Measurements from ENCODE around the gene SLC6A19.
"Not testable (repeated sequence)": the region's sequence is repeated elsewhere in the genome, so short reads cannot be mapped to it uniquely, and the experiment has no call there.

SLC6A19 gene

DNA sequence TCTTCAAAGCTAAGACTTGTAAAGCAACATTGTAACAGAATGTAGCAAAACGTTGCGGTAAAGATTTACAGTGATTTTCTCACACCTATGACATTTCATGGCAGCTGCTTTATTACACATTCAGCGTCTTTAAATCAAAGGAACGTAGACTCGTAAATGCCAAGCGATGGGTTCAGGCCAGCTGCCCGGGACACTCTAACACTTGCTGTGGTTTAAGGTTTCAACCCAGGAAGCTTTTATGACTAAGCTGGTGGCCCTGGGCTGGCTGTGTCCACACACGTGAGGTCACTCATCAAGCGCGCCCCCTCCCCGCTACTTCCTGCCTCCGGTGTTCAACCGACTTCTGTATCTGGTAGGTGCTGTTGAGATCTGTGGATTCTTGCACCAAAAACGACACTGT is 26.3 kb downstream of the SLC6A19 start:
- in situ Hi-C loops (cut with MboI; ENCODE audit: low pct_unique_long_range_greater_than_20kb, low sequenced_read_pairs) = no loop called here
- no peak for DNase-seq

DNA sequence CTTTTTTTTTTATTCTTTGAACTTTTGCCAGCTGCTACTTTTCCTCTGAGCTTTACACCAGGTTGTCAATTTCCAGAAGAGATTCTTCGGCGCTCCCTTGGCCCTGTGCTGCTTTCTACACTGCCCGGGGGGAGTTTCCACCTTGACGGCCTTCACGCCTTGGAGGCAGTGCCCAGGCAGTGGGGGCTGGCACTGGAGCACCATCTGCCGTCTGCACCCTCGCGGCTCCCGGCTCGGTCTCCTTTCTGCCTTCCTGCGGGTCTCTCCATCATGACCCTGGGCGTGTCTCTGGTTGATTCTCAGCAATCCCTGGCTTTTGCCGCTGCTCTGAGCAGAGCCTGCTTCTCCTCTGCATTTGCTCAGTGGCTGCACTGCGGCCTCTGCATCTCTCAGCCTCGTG is 26.7 kb downstream of the SLC6A19 start:
- DNase-seq = no peak
- in situ Hi-C loops (cut with MboI; ENCODE audit: low pct_unique_long_range_greater_than_20kb, low sequenced_read_pairs) = no loop called here

DNA sequence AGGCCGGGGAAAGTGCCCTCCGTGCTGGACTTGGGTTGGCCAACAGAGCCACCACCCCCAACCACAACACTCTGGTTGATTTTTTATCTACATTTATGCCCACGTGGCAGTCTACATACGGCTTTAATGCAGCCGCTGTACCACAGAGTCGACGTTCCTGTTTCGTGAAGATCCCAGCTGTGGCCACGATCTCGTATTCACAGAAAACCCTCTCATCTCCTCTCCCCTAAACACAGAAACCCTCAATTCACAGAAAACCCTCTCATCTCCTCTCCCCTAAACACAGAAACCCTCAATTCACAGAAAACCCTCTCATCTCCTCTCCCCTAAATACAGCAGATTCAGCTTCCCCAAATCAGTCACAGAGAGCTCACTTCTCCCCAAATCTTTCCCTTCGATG is 27.6 kb downstream of the SLC6A19 start:
- DNase-seq; in situ Hi-C loops (cut with MboI; ENCODE audit: low pct_unique_long_range_greater_than_20kb, low sequenced_read_pairs): not testable (repeated sequence)

DNA sequence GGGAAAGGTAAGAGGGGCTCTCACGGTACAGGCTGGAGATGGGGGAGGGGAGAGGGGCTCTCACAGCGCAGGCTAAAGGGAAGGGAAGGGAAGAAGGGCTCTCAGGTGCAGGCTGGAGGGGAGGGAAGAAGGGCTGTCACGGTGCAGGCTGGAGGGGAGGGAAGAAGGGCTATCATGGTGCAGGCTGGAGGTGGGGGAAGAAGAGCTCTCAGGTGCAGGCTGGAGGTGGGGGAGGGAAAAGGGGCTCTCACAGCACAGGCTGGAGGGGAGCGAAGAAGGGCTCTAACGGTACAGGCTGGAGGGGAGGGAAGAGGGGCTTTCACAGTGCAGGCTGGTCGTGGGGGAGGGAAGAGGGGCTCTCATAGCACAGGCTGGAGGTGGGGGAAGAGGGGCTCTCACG is 28.4 kb downstream of the SLC6A19 start:
- in situ Hi-C loops (cut with MboI; ENCODE audit: low pct_unique_long_range_greater_than_20kb, low sequenced_read_pairs) = no loop called here
- DNase-seq = no peak

DNA sequence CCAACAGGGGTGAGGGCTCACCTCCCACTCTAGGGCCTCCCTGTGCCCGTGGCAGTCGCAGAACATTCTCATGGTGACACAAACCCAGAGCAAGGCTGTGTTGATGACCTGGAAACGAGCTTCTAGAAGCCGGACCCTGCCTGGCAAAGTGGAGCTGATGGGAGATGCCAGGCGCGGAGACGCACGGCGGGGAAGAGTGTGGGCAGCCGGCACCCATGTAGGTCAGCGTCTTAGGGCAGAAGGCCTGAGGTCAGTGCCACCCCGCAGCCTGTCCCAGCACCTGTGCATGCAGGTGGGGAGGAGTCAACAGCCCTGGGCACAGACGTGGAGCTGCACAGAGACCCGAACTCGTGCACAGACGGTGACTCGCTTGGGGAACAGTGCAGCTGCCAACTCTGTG is 29.2 kb downstream of the SLC6A19 start:
- in situ Hi-C loops (cut with MboI; ENCODE audit: low pct_unique_long_range_greater_than_20kb, low sequenced_read_pairs) = no loop called here
- no peak for DNase-seq

DNA sequence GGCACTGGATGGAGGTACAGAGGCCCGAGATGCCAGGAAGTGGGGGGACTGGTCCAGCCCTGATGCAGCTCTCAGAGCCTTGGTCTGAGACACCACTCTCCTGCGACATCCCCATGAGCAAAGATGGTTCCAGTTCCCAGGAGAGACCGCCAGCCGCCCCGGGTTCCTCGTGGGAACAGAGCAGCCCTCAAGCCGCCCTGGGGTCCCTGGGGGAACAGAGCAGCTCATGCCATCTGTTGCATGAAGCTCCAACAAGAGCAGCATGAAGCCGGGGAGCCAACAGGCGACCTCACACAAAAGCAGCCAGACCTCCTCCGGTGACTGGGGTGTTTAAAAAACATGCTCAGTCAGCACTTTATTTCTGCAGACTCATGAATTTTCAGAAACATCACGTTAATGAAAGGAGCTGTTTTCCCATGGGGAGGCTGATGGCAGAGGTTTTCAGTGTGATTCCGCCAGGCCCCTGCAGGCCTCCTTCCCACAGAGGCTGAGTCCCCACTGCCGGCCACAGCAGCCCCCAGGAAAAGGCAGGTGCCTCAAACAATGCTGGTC is 30.0 kb downstream of the SLC6A19 start:
- in situ Hi-C loops (cut with MboI; ENCODE audit: low pct_unique_long_range_greater_than_20kb, low sequenced_read_pairs) = no loop called here
- DNase-seq = no peak

DNA sequence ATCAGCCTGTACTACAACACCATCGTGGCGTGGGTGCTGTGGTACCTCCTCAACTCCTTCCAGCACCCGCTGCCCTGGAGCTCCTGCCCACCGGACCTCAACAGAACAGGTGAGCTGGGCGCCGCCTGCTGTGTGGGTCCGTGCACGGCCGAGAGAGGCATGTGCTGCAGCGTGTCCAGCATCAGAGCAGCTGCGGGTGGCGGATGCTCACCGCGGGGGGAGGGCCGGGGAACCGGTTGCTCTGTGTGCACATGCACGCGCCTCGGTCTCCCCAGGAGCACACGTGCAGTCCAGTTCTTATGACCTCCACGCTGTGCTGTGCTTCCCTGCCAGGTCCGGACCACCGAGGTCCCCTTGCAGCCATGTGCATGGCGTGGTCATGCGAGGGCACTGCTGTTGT is 31.4 kb downstream of the SLC6A19 start:
- in situ Hi-C loops (cut with MboI; ENCODE audit: low pct_unique_long_range_greater_than_20kb, low sequenced_read_pairs) = no loop called here
- DNase-seq = no peak

DNA sequence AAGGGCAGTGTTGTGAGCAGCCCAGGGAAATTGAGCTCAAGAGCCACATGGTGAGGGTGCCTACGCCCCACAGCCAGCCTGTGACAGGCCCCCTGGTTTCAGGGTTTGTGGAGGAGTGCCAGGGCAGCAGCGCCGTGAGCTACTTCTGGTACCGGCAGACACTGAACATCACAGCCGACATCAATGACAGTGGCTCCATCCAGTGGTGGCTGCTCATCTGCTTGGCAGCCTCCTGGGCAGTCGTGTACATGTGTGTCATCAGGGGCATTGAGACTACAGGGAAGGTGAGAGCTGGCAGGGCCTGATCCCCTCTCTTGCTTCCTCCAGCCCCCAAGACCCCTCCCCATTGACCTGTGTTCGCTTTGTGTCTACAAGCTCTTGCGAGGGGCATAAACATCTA is 34.0 kb downstream of the SLC6A19 start:
- in situ Hi-C loops (cut with MboI; ENCODE audit: low pct_unique_long_range_greater_than_20kb, low sequenced_read_pairs) = no loop called here

DNA sequence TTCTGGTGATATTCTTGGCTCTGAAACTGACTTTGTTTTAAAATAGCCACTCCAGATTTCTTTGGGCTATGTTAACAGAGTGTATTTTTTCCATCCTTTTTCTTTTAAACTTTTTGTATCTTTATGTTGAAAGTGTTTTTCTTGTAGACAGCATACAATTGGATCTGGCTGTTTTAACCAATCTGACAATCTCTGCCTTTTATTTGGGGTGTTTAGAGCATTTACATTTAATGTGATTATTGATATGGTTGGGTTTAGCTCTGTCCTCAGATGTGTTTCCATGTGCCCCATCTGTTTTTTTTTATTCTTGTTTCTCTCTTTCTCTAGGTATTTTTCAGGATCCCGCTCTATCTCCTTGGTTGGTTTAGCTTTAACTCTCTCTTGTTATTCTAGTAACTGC is 34.4 kb downstream of the SLC6A19 start:
- no peak for DNase-seq
- in situ Hi-C loops (cut with MboI; ENCODE audit: low pct_unique_long_range_greater_than_20kb, low sequenced_read_pairs) = no loop called here

More for the DNA sequence above, 34.0 kb downstream of the SLC6A19 start:
- DNase-seq = peak; percentile 24

DNA sequence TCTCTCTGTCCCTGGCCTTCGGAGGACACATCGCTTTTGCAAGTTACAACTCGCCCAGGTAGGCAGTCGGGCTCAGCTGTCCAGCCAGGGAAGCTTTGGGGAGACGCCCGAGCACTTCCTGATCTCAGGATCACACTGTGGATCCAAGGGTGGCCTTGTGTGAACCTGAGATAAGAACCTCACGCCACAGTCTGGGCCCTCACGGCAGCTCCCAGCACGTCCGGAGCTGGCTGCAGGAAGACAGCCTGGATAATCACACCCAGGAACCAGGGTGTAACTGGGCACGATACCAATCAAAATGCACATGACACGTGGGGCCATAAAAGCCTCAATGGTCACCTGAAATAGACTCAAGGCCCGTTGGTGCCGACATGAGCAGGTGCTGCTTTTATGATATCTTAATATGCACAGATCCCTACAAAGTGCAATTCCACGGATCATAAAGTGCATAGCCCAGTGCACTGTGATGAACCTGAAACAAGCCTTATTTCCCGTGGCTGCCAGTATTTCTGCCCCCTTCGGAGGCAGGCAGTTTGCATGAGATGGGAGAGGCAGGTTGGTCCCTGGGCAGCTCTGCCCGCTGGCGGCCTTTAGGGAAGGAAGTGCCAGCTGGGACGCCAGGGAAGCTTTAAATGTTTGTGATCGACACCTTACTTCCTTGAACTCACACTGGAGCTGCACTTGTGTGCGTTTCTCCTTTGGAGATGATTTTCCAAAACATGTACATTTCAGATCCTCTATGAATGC is 38.3 kb downstream of the SLC6A19 start:
- in situ Hi-C loops (cut with MboI; ENCODE audit: low pct_unique_long_range_greater_than_20kb, low sequenced_read_pairs) = no loop called here
- DNase-seq = no peak

DNA sequence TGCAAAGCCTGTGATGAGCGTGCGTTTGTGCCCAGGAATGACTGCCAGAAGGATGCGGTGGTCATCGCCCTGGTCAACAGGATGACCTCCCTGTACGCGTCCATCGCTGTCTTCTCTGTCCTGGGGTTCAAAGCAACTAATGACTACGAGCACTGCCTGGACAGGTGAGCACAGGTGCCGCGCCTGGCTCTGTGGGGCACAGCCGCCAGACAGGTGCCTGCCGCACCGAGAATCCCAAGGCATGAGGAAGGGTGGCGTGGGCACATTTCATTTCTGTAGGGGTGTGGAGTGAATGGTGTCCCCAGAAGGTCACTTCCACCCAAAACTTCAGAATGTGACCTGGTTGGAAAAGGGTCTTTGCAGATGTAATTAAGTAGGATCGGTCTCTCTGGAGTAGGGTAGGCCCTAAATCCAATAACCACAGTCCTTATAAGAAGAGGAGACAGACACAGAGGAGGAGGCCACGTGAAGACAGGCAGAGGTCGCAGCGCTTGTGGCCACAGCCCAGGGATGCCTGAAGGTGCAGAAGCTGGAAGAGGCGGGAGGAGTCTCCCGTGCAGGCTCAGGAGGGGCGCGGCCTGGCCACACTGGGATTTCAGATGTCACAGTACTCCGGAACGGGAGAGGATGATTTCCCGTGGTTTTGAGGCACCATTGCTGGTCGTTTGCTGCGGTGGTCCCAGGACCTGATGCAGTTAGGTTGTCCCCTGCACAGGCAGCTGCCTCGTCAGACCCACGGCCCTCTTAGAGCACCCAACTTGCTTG is 39.3 kb downstream of the SLC6A19 start:
- DNase-seq = no peak
- in situ Hi-C loops (cut with MboI; ENCODE audit: low pct_unique_long_range_greater_than_20kb, low sequenced_read_pairs) = no loop called here

DNA sequence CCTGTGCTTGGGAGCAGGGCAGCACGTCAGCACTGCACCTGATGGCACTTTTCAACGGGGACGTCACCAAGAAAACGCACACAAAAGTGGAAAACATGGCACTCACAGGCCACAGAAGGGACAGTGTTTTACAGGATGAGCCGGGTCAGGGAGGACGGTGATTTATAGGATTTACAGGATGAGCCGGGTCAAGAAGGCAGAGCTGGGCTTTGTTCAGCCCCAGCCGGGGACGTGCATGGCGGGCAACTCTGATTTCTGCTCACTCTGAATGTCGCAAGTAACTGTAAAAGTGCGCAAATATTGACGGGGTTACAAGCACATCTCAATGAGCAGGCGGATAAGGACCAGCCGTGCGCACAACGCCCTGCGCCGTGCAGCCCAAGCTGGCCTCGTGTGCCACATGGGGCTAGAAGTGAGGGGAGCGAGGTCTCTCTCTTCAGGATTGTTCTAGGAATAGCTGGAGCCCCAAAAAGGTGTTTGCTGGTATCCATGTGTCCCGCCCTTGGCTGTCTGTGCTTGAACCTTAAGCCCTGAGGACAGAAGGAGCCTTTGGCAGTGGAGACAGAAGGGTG is 40.2 kb downstream of the SLC6A19 start:
- no peak for DNase-seq
- in situ Hi-C loops (cut with MboI; ENCODE audit: low pct_unique_long_range_greater_than_20kb, low sequenced_read_pairs) = no loop called here

DNA sequence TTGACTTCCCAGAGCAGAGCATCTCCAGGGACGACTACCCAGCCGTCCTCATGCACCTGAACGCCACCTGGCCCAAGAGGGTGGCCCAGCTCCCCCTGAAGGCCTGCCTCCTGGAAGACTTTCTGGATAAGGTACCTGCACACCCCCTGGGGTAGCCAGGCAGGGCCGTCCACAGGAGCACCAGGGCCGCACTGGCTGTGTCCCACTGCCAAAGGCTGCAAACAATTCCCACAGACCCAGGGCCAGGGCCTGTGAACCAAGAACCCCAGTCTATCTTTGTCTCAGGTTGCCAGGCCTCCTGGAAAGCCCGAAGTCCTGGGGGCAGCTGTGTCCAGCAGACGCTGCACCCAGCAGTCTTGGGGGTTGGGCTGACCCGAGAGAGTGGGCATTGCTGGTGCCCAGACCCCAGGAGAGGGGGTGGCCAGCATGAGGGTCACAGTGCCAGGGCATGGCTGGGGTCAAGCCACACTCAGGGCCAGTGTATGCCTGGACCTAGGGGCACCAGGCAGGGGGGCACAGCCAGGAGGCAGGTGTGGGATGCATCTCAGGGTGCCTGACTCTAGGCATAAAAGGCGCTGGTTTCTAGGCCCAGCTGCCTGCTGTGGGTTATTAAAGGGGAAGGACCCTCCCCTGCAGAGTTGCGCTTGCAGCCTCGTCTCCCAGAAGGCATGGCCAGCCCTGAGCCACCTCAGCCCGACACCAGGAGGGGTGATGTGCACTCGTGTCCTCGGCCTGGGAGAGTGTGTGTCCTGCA is 41.5 kb downstream of the SLC6A19 start:
- no peak for DNase-seq
- in situ Hi-C loops (cut with MboI; ENCODE audit: low pct_unique_long_range_greater_than_20kb, low sequenced_read_pairs) = no loop called here

DNA sequence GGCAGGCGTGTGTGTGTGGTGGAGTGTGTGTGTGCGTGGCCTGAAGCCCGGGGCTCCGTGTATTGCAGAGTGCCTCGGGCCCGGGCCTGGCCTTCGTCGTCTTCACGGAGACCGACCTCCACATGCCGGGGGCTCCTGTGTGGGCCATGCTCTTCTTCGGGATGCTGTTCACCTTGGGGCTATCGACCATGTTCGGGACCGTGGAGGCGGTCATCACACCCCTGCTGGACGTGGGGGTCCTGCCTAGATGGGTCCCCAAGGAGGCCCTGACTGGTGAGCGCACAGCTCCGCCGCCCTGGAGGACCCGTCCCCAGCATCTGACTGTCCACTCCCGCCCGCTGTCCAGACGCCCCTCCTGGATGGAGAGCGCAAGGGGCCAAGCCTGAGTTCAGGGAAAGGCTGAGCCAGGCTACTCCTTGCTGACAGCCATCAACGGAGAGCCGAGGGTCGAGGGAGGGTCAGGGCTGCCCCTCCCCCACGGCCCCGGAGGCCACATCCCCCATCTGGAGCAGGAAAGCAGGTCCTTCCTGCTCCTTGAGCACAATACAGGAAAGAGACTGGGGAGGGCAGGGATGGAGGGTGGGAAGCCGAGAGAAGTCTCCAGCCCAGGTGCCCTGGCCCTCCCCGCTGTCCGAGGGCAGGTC is 42.2 kb downstream of the SLC6A19 start:
- no peak for DNase-seq
- in situ Hi-C loops (cut with MboI; ENCODE audit: low pct_unique_long_range_greater_than_20kb, low sequenced_read_pairs) = no loop called here

DNA sequence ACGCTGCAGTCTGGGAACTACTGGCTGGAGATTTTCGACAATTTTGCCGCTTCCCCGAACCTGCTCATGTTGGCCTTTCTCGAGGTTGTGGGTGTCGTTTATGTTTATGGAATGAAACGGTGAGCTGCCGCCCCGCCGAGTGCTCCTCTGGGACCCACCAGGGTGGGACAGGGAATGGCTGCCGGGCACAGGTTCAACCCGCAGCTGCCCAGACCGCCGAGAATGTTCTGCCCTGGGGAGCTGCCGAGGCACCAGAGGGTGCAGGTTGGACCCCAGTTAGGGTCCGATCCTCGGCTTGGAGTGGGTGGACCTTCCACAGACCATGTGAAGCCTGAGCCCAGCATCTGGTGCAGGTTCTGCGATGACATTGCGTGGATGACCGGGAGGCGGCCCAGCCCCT is 42.9 kb downstream of the SLC6A19 start:
- no peak for DNase-seq
- in situ Hi-C loops (cut with MboI; ENCODE audit: low pct_unique_long_range_greater_than_20kb, low sequenced_read_pairs) = no loop called here

DNA sequence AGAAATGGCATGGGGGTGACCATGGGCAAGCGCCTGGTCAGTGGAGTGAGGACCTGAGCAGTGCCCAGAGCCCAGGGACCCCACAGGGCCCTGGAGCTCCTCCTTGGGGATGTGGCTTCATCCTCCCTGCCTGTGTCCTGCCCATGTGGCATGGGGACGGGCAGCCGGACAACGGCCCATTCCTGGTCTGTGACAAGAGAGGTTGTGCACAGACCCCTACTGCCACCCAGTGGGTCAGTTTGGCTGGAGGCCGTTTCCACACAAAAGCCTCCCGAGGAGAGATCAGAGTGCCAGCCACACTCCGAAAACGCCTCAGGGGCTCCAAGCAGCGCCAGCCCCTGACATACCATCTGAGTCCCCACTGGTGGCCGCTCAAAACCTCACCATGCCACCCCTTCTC is 43.6 kb downstream of the SLC6A19 start:
- no peak for DNase-seq
- in situ Hi-C loops (cut with MboI; ENCODE audit: low pct_unique_long_range_greater_than_20kb, low sequenced_read_pairs) = no loop called here

DNA sequence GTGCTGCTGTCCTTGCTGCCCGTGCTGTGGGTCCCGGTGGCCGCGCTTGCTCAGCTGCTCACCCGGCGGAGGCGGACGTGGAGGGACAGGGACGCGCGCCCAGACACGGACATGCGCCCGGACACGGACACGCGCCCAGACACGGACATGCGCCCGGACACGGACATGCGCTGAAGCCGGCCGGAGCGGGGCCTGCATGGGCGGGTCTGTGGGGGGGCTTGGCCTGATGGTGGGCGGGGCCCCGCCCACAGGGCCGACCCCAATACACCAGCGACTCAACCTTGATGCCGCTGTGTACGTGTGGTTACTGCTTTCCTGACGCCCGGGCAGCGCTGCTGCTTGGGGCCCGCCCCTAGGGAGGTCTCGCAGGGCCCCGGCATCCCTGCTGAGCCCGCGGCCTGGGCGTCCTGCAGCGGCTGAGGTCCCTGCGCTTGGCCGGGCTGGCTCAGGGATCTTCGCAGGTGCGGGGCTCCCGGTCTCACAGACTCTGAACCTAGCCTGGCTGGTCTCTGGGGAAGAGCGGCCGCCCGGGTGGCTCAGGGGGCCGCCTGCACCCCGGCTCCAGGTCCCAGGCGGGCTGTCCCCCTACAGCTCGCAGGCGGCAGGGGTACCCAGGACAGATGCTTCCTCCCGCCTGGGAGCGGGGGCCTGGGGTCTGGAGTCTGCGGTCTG is 44.6 kb downstream of the SLC6A19 start:
- no peak for DNase-seq
- in situ Hi-C loops (cut with MboI; ENCODE audit: low pct_unique_long_range_greater_than_20kb, low sequenced_read_pairs) = no loop called here

DNA sequence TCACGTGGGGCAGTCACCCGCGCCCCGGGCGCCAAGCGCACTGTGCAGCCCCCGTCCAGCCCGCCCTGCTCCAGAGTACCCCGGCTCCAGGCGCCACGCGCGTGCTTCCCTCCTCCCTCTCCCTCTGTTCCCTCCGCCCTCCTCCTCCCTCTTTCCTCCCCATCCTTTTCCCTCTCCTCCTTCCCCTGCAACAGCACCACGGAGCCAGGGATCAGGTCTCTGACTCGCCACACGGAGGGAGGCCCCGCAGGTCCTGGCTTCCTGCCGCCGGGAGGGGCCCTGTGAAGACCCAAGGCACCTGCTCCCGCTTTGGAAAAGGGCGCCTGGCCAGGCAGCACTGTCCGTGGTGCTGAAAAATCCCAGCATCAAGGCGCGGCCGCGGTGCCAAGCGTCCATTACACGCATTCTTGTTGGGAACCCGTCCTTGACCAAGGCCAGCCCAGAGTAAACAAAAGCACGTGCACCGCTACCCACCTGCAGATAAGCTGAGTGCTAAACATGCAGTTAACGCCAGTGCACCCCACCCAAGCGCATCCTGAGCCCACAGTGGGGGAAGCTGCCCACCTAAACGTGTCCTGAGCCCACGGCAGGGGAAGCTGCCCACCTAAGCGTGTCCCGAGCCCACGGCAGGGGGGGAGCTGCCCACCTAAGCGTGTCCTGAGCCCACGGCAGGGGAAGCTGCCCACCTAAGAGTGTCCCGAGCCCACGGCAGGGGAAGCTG is 45.5 kb downstream of the SLC6A19 start:
- in situ Hi-C loops (cut with MboI; ENCODE audit: low pct_unique_long_range_greater_than_20kb, low sequenced_read_pairs) = no loop called here
- DNase-seq = no peak
